ENCODE data around the gene NTN5.
A peak's percentile ranks its signal among the peaks of the same experiment; 100 is the strongest.
"Not testable (repeated sequence)": the region's sequence is repeated elsewhere in the genome, so short reads cannot be mapped to it uniquely, and the experiment has no call there.

Gene NTN5

GRCh38 chr19:48672994-48673393 lies at the start of gene NTN5:
Gene NTN5 (minus strand): TSS chr19:48673017. CDS start chr19:48670986, 2,031 bp downstream.
- ChIA-PET POLR2A (no interaction called here), CTCF (interaction anchor here (1.2 to 5.6 kb wide), 2 partner anchors 23 to 27 kb away, joined by 3 to 23 read pairs; partner anchors contain the start of gene CA11)
- TF ChIP-seq CTCF (IDR thresholded peaks at IDR 0.05; ENCODE audit: control extremely low read depth, extremely low read depth, low read depth, missing control alignments): no peak
- DNase-seq (ENCODE audit: extremely low spot score): no peak

- ChIA-PET POLR2A (no interaction called here), CTCF (interaction anchor here (2.4 kb wide), 1 partner anchor 16 kb away, joined by 7 read pairs; no protein-coding TSS in a partner anchor)
- TF ChIP-seq CTCF (IDR thresholded peaks at IDR 0.05; ENCODE audit: control extremely low read depth, extremely low read depth, low read depth, missing control alignments): no peak
- DNase-seq (ENCODE audit: extremely low spot score): no peak
These were observed 49.4 kb upstream of the NTN5 start for GRCh38 chr19:48722196-48722708.

- ChIA-PET CTCF (interaction anchor here (1.0 to 2.4 kb wide), 3 partner anchors 18 to 121 kb away, joined by 3 to 7 read pairs (median 3); no protein-coding TSS in a partner anchor), POLR2A (interaction anchor here (0.5 to 1.7 kb wide), 3 partner anchors 122 to 1880 kb away, joined by 3 to 11 read pairs (median 3); partner anchors contain the start of gene PPP1R15A)
- no peak for TF ChIP-seq CTCF (IDR thresholded peaks at IDR 0.05; ENCODE audit: control extremely low read depth, extremely low read depth, low read depth, missing control alignments)
- peak; percentile 96 for DNase-seq (ENCODE audit: extremely low spot score)
These were observed 47.9 kb upstream of the NTN5 start for GRCh38 chr19:48720613-48721296.

- POLR2A ChIA-PET: interaction anchor here (0.6 to 1.7 kb wide), 2 partner anchors 123 to 152 kb away, joined by 3 to 11 read pairs; partner anchors contain the start of gene PPP1R15A
- DNase-seq (ENCODE audit: extremely low spot score): no peak
- TF ChIP-seq CTCF (IDR thresholded peaks at IDR 0.05; ENCODE audit: control extremely low read depth, extremely low read depth, low read depth, missing control alignments): no peak
- CTCF ChIA-PET: interaction anchor here (1.0 to 2.4 kb wide), 3 partner anchors 19 to 122 kb away, joined by 3 to 7 read pairs (median 3); no protein-coding TSS in a partner anchor
These were observed 47.4 kb upstream of the NTN5 start for GRCh38 chr19:48720251-48720612.

DNA sequence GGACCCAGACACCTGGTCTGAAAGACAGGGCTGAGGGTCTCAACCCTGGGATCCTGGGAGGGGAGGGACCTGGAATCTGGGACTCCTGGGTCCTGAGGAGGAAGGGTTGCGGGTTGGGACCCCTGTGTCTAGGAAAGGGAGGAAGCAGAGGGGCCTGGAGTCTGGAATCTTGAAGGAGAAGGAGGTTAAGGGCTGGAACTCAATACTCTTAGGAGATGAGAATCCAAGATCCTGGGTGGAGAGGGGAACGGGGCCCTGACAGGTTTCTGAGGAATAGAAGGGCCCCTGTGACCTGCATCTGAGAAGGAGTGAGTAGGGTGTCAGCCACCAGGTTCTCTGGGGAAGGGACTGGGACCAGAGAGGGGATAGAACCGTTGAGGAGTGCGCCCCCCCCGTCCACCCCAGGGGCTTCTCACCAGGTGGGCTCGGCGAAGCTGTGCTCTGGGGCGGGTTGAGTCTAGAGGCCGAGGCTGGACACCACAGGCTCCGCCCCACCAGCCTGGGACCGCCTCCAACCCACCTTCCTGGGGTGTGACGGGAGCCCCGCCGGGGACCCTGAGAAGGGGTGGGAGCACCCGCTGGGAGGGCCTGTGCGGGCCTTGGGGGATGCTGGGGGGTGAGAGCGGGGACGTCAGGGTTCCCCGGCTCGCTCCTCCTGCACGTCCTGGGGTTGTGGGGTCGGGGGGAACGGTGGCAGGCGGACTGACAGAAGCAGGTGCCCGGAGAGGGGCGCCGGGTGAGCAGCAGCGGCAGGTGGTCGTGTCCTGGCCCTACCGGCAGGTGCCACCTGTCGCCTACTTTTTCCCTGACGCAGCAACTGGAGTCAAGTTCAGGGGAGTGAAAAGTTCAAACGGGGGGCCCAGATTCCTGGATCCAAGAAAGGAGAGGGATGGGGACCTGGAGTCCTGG lies 46.7 kb upstream of the NTN5 start, which contains the start of gene MAMSTR:
TSS of gene MAMSTR (minus strand) at position 463 of the 909 bp plus-strand sequence. CDS start 694 bp downstream, outside the sequence.
- ChIA-PET POLR2A (no interaction called here), CTCF (interaction anchor here (2.4 kb wide), 1 partner anchor 19 kb away, joined by 7 read pairs; no protein-coding TSS in a partner anchor)
- DNase-seq (ENCODE audit: extremely low spot score): no peak
- no peak for TF ChIP-seq CTCF (IDR thresholded peaks at IDR 0.05; ENCODE audit: control extremely low read depth, extremely low read depth, low read depth, missing control alignments)

DNA sequence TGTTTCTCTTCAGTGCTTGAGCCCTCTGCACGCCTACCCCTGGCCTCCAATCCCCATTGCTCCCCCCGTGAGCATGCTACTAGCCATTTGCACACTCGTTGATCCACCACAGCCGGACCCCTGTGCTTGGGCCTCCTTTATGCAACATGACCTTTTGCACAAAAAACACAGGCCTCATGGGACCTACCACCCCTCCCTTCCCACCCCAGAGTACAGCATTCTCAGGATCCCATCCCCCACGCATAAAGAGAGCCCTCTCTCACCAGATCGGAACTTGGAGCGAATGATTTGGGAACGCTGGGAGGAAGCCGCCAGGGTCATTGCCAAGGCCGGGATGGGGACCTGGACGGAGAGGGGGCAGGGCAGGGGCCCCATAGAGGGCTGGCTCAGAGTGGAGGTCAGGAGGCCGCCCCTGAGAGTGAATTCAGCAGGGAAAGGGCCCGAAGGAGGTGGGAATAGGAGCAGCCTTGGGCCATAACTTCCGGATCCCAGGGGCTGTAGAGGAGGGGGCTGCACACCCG lies 46.0 kb upstream of the NTN5 start:
- CTCF ChIA-PET: no interaction called here
- TF ChIP-seq CTCF (IDR thresholded peaks at IDR 0.05; ENCODE audit: control extremely low read depth, extremely low read depth, low read depth, missing control alignments): no peak
- DNase-seq (ENCODE audit: extremely low spot score): no peak
- POLR2A ChIA-PET: no interaction called here

DNA sequence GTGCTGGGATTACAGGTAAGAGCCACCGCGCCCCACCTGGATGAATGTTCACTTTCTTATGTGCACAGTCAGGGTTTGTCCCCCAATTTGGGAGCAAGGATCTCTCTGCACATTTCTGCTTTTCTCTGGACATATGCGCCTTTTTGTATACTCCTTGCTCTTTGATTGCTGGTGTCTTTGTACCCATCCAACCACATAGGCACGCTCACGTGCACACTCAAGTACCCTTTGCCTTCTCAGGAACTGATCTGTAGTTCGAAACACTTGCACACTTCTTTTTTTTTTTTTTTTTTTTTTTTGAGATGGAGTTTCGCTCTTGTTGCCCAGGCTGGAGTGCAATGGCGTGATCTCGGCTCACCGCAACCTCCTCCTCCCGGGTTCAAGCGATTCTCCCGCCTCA lies 45.3 kb upstream of the NTN5 start:
- POLR2A ChIA-PET; DNase-seq (ENCODE audit: extremely low spot score); CTCF ChIA-PET: not testable (repeated sequence)
